K562 (cell line): ENCODE results near the gene PEF1.

Experiments
- CGGBP1 ChIP-seq: fragments of 250-450 bp; sonication (Bioruptor Pico); IDR thresholded peaks from 2 replicates; pipeline ENCODE4 v1.9.0; 2021; ENCODE audit warnings: mild to moderate bottlenecking
- CTCF ChIP-seq, 3 experiments: IDR thresholded peaks in 2 of 3; conservative IDR thresholded peaks in 1 of 3; 2 replicates each; pipeline ENCODE4 v1.5.1; 2011 to 2012; ENCODE audit warnings: low read length in 3 of 3, mild to moderate bottlenecking in 3 of 3, control low read depth in 2 of 3, improper control_type of control experiment in 1 of 3, inconsistent platforms in 1 of 3, low read depth in 1 of 3, mixed read lengths in 1 of 3, moderate library complexity in 1 of 3; ENCODE audit not compliant: insufficient read depth in 2 of 3
- ELF1 ChIP-seq: fragments of 200-800 bp; sonication (Bioruptor generic); IDR thresholded peaks from 2 replicates; pipeline ENCODE4 v1.6.1; 2016; ENCODE audit warnings: missing genetic modification characterization, missing compliant biosample characterization
- FOSL1 ChIP-seq: fragments of 200-800 bp; sonication (Bioruptor generic); conservative IDR thresholded peaks from 2 replicates; pipeline ENCODE4 v1.6.1; 2016; ENCODE audit warnings: missing genetic modification characterization, missing compliant biosample characterization
- GABPA ChIP-seq: fragments of 200-800 bp; sonication (Bioruptor generic); conservative IDR thresholded peaks from 2 replicates; pipeline ENCODE4 v1.6.1; 2016; ENCODE audit warnings: low read depth, missing genetic modification characterization, missing compliant biosample characterization
- HDAC2 ChIP-seq: fragments of 450-650 bp; IDR thresholded peaks from 2 replicates; pipeline ENCODE4 v1.6.1; 2016; ENCODE audit warnings: mild to moderate bottlenecking
- JUN ChIP-seq, 2 experiments: sonication (generic) in 1 of 2; formaldehyde crosslinking in 1 of 2; IDR thresholded peaks; 2 replicates each; pipeline versions ENCODE4 v1.6.1 to v1.8.0; 2012 to 2022; ENCODE audit warnings: borderline replicate concordance in 2 of 2, mild to moderate bottlenecking in 2 of 2, improper control_type of control experiment in 1 of 2, low read depth in 1 of 2, low read length in 1 of 2, missing genetic modification reagents in 1 of 2
- SIRT6 ChIP-seq: IDR thresholded peaks from one replicate; pipeline ENCODE4 v1.6.1; 2012; ENCODE audit warnings: low read depth, mild to moderate bottlenecking, control low read depth, inconsistent platforms, low read length, moderate library complexity
- SMC3 ChIP-seq: conservative IDR thresholded peaks from 2 replicates; pipeline ENCODE4 v1.6.1; 2011; ENCODE audit warnings: low read depth, low read length, improper control_type of control experiment; ENCODE audit not compliant: insufficient read depth
- THRA ChIP-seq: fragments of 450-650 bp; IDR thresholded peaks from 2 replicates; pipeline ENCODE4 v1.6.1; 2017; ENCODE audit warnings: mild to moderate bottlenecking, moderate library complexity
- ZFP36 ChIP-seq: fragments of 150-350 bp; IDR thresholded peaks from 2 replicates; pipeline ENCODE4 v1.6.1; 2018; ENCODE audit warnings: low read length, low read depth; ENCODE audit not compliant: partially characterized antibody
- ZKSCAN8 ChIP-seq: fragments of 200-800 bp; sonication (Bioruptor generic); IDR thresholded peaks from 2 replicates; pipeline ENCODE4 v1.6.1; 2016; ENCODE audit warnings: missing genetic modification characterization, missing compliant biosample characterization

GRCh38 chr1:31618916-31619846 is 25.5 kb downstream of the PEF1 start:
- TF ChIP-seq ZFP36 (no peak), SMC3 (no peak), CGGBP1 (CRISPR knock-in tag) (no peak), HDAC2 (no peak), THRA (no peak), CTCF (IDR thresholded peaks at IDR 0.05 in 2 of 3, conservative IDR thresholded peaks at IDR 0.05 in 1 of 3; ENCODE audit: insufficient read depth in 2 of 3, low read depth in 1 of 3, low read length in 3 of 3) (0 out of 6 replicates have a peak, but pooled peaks of 1 of the 3 experiments have one; percentile 23), SIRT6 (no peak), FOSL1 (tag) (no peak), JUN (IDR thresholded peaks at IDR 0.05; ENCODE audit: borderline replicate concordance, low read depth, low read length) (no peak), JUN (CRISPR knock-in tag; IDR thresholded peaks at IDR 0.05; ENCODE audit: borderline replicate concordance) (no peak), GABPA (tag) (no peak), ELF1 (tag) (no peak), ZKSCAN8 (CRISPR knock-in tag) (no peak)
